Measurements from ENCODE around the gene TEX2.
A peak's percentile ranks its signal among the peaks of the same experiment; 100 is the strongest.

Gene TEX2, protein sequence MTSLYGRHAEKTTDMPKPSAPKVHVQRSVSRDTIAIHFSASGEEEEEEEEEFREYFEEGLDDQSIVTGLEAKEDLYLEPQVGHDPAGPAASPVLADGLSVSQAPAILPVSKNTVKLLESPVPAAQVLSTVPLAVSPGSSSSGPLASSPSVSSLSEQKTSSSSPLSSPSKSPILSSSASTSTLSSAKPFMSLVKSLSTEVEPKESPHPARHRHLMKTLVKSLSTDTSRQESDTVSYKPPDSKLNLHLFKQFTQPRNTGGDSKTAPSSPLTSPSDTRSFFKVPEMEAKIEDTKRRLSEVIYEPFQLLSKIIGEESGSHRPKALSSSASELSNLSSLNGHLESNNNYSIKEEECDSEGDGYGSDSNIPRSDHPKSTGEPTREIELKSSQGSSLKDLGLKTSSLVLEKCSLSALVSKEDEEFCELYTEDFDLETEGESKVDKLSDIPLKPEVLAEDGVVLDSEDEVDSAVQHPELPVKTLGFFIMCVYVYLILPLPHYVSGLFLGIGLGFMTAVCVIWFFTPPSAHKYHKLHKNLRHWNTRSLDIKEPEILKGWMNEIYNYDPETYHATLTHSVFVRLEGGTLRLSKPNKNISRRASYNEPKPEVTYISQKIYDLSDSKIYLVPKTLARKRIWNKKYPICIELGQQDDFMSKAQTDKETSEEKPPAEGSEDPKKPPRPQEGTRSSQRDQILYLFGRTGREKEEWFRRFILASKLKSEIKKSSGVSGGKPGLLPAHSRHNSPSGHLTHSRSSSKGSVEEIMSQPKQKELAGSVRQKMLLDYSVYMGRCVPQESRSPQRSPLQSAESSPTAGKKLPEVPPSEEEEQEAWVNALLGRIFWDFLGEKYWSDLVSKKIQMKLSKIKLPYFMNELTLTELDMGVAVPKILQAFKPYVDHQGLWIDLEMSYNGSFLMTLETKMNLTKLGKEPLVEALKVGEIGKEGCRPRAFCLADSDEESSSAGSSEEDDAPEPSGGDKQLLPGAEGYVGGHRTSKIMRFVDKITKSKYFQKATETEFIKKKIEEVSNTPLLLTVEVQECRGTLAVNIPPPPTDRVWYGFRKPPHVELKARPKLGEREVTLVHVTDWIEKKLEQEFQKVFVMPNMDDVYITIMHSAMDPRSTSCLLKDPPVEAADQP

DNA sequence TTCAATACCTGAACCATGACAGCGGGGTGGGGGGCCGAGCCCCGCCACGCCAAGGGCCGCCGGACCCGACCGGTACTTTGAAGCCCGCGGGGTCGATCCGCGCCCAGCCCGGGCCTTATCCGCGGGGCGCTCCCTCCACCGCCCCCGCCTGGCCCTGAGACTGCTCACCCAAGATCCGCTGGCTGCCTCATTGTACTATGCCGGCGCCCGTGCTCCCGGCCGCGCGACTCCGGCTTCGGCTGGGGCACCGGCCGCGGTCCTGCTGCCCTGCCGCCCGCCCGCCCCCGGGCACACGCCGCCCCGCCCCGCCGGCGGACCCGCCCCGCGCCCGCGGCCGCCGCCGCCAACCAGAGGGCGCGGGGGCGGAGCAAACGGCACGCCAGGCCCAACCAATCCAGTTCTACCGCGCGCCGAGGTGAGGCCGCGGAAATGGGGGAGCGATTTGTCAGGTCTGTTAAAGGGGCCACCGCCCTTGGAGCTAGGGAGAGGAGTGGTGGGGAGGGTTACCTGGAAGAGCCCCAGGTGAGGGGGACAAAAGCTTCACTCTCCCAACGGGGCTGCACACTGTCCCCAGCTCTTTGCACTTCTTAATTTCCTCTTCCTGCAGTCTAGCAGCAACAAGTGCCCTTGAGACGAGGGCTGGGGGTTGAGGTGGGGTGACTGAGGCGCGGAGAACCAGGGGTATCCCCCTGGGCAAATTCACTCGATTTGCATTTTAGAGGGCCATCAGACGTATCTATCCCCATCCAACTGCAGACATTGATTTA is at the start of gene TEX2:
Gene TEX2 (minus strand): TSS at position 261 of the 767 bp plus-strand sequence. CDS start 49,043 bp downstream, outside the sequence.
- TF ChIP-seq, protein P1, sequence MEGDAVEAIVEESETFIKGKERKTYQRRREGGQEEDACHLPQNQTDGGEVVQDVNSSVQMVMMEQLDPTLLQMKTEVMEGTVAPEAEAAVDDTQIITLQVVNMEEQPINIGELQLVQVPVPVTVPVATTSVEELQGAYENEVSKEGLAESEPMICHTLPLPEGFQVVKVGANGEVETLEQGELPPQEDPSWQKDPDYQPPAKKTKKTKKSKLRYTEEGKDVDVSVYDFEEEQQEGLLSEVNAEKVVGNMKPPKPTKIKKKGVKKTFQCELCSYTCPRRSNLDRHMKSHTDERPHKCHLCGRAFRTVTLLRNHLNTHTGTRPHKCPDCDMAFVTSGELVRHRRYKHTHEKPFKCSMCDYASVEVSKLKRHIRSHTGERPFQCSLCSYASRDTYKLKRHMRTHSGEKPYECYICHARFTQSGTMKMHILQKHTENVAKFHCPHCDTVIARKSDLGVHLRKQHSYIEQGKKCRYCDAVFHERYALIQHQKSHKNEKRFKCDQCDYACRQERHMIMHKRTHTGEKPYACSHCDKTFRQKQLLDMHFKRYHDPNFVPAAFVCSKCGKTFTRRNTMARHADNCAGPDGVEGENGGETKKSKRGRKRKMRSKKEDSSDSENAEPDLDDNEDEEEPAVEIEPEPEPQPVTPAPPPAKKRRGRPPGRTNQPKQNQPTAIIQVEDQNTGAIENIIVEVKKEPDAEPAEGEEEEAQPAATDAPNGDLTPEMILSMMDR (conservative IDR thresholded peaks at IDR 0.05): no peak
- peak within 1 kb of the TSS; percentile 82 for H3K27ac ChIP-seq

DNA sequence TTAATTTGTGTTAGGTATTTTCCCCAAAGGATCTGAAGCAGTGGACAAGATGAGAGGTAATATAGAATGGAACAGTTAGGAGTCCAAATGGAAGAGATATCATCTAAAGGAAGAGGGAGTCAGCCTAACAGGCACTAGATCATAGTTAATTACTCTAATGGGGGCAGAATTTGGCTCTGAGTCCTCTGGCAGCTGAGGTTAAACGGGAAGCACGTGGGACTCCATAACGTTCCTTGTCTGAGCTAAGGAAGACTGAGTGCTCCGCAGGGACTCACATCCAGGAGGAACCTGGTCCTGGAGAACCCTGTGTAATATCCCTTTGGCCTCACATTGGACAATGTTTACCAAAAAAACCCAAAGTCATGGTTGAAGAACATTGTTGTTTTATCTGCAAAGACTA is 46.6 kb upstream of the TEX2 start:
- no peak overlapping the region for H3K27ac ChIP-seq
- TF ChIP-seq, protein P1 (conservative IDR thresholded peaks at IDR 0.05): no peak

DNA sequence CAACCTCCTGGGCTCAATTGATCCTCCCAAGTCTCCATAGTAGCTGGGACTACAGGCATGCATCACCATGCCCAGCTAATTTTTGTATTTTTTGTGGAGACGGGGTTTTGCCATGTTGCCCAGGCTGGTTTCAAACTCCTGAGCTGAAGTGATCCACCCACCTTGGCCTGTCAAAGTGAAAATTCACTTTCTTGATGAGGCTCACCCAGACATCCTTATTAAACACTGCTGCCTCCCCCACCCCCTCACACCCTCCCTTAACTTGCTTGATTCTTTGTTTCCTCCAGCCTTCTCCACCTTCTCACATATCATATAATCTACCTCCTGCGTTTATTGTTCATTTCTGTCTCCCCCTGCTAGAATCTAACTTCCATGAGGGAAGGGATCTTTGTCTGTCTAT is 46.0 kb upstream of the TEX2 start:
- TF ChIP-seq, protein P1 (conservative IDR thresholded peaks at IDR 0.05): no peak
- no peak overlapping the region for H3K27ac ChIP-seq

DNA sequence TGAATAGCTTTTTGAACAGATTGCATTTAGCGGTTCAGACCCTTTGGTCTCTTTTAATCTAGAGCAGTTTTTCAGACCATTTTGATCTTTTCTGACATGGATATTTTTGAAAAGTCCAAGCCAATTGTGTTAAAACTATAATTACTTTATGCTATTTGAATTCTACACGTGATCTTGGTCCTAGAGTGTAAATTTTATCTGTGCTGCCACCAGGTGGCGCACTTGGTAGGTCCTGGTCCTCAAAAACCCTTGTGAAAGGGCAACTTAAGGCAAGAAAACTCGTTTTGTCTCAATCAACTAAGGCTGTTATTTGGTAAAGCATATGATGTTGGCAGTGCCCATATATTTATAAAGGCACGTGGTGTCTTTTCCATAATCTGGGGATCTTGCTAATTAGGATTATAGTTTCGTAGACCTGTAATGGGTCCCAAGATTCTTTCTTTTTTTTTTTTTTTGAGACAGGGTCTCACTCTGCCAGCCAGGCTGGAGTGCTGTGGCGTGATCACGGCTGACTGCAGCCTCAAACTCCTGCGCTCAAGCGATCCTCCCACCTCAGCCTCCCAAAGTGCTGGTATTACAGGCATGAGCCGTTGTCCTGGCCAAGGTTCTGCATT is 43.9 kb upstream of the TEX2 start:
- TF ChIP-seq, protein P1 (conservative IDR thresholded peaks at IDR 0.05): peak; percentile 87

DNA sequence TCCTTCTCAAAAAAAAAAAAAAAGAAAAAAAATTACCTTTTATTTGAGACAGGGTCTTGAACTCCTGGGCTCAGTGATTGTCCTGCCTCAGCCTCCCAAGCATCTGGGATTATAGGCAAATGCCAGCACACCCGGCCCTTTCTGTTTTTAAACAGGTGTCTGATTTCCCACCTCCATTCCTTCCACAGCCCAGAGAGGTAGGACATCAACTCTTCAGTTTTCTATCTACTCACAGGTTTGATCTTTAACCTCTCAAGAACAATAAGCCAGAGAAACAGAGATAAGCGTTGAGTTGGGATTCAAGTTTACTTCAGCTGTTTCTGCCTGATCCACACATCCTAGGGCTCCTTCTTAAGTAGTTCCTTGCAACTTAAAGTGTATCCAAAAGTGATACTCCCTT is 41.5 kb upstream of the TEX2 start:
- TF ChIP-seq, protein P1 (conservative IDR thresholded peaks at IDR 0.05): no peak
- no peak overlapping the region for H3K27ac ChIP-seq

More for the DNA sequence above, 43.9 kb upstream of the TEX2 start:
- no peak overlapping the region for H3K27ac ChIP-seq

DNA sequence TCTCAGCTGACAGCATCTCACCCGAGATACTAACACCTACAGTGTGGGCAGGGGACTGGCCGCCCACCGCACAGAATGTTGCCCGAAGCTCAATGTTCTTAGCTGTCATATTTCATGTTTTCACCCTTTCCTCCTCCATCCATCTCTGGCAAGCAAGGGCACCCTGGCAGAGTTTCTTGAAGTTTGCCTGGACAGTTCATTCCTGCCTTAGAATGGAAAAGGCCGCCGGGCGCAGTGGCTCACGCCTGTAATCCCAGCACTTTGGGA is 37.6 kb upstream of the TEX2 start:
- TF ChIP-seq, protein P1 (conservative IDR thresholded peaks at IDR 0.05): no peak
- H3K27ac ChIP-seq: peak overlapping the region; percentile 43

Data from VCaP (cell line).